ENCODE measurements around the gene RSF1. TPM values are rescaled to one million over a fixed set of nuclear protein-coding genes. Genes with fewer than 3 reads are reported as not detected.
A peak's percentile ranks its signal among the peaks of the same experiment; 100 is the strongest.
"Not testable (repeated sequence)": the region's sequence is repeated elsewhere in the genome, so short reads cannot be mapped to it uniquely, and the experiment has no call there.

Gene RSF1, protein sequence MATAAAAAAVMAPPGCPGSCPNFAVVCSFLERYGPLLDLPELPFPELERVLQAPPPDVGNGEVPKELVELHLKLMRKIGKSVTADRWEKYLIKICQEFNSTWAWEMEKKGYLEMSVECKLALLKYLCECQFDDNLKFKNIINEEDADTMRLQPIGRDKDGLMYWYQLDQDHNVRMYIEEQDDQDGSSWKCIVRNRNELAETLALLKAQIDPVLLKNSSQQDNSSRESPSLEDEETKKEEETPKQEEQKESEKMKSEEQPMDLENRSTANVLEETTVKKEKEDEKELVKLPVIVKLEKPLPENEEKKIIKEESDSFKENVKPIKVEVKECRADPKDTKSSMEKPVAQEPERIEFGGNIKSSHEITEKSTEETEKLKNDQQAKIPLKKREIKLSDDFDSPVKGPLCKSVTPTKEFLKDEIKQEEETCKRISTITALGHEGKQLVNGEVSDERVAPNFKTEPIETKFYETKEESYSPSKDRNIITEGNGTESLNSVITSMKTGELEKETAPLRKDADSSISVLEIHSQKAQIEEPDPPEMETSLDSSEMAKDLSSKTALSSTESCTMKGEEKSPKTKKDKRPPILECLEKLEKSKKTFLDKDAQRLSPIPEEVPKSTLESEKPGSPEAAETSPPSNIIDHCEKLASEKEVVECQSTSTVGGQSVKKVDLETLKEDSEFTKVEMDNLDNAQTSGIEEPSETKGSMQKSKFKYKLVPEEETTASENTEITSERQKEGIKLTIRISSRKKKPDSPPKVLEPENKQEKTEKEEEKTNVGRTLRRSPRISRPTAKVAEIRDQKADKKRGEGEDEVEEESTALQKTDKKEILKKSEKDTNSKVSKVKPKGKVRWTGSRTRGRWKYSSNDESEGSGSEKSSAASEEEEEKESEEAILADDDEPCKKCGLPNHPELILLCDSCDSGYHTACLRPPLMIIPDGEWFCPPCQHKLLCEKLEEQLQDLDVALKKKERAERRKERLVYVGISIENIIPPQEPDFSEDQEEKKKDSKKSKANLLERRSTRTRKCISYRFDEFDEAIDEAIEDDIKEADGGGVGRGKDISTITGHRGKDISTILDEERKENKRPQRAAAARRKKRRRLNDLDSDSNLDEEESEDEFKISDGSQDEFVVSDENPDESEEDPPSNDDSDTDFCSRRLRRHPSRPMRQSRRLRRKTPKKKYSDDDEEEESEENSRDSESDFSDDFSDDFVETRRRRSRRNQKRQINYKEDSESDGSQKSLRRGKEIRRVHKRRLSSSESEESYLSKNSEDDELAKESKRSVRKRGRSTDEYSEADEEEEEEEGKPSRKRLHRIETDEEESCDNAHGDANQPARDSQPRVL (N-terminal part only)
- total RNA-seq = 10 to 100 TPM; 55.0 to 88.8 (median 65.8) TPM

DNA sequence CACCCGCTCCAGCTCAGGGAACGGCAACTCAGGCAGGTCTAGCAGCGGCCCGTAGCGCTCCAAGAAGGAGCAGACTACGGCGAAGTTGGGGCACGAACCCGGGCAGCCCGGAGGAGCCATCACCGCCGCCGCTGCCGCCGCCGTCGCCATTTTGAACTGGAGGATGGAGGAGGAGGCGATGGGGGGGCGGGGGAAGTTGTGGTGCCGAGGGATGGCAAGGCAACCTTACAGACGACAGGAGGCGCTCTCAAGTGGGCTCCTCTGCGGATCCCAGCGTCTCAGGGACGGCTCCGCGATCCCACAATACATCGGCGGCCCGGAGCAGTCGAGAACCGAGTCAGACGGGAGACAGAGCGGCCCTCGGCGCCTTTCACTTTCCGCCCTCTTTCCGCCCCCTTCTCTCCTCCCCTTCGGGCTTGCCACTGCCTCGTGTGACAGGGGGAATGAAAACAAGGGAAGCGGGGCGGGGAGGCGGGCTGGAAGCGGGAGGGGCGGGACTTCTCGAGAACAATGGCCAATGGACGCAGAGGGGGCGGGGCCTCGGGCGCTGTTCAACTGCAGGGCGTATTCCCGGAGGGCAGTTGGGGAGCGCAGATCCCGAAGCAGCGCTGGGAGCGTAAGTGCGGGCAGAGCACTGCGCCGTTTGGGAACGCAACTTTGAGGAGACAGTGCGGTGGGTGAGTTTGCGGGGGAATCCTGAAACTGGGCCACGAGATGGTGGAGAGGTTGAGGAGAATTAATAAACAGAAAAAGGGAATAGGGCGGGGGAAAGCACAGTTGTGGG is at the start of gene RSF1, which contains the start of gene AAMDC:
Gene RSF1 (minus strand): TSS at position 158 of the 784 bp plus-strand sequence. CDS start 8 bp downstream, at position 150.
Gene AAMDC (plus strand): TSS at position 580 of the 784 bp plus-strand sequence. CDS start 21,353 bp downstream, outside the sequence.
- Histone ChIP-seq H3K4me1 (peaks cover 10 to 35% of the 10 kb centered on the region in 2 donors), H3K36me3 (no peaks in the 10 kb centered on the region), H3K27ac (peak within 1 kb of the TSS; percentile 95 to 98 (median 96)), H3K4me3 (replicated peaks in 1 of 3) (peak within 1 kb of the TSS; percentile 69 to 99 (median 99)), H3K27me3 (no peaks in the 10 kb centered on the region), H3K9me3 (no peaks in the 10 kb centered on the region)
- DNase-seq = peak; percentile 99
- intact Hi-C loops (cut with DNase I) = loop anchor here (5.0 kb wide), 1 partner anchor 172 kb away; the partner anchor contains the start of gene INTS4
- TF ChIP-seq, protein P1, sequence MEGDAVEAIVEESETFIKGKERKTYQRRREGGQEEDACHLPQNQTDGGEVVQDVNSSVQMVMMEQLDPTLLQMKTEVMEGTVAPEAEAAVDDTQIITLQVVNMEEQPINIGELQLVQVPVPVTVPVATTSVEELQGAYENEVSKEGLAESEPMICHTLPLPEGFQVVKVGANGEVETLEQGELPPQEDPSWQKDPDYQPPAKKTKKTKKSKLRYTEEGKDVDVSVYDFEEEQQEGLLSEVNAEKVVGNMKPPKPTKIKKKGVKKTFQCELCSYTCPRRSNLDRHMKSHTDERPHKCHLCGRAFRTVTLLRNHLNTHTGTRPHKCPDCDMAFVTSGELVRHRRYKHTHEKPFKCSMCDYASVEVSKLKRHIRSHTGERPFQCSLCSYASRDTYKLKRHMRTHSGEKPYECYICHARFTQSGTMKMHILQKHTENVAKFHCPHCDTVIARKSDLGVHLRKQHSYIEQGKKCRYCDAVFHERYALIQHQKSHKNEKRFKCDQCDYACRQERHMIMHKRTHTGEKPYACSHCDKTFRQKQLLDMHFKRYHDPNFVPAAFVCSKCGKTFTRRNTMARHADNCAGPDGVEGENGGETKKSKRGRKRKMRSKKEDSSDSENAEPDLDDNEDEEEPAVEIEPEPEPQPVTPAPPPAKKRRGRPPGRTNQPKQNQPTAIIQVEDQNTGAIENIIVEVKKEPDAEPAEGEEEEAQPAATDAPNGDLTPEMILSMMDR (IDR thresholded peaks at IDR 0.05) = peak in 5 of 6 experiments; percentile 31 to 74 (median 55)
- peak; percentile 27 to 94 for TF ChIP-seq POLR2A (IDR thresholded peaks at IDR 0.05)
- WGBS, 2 donors = 0 to 1% methylated on average over 45 to 46 of the region's 64 CpGs

DNA sequence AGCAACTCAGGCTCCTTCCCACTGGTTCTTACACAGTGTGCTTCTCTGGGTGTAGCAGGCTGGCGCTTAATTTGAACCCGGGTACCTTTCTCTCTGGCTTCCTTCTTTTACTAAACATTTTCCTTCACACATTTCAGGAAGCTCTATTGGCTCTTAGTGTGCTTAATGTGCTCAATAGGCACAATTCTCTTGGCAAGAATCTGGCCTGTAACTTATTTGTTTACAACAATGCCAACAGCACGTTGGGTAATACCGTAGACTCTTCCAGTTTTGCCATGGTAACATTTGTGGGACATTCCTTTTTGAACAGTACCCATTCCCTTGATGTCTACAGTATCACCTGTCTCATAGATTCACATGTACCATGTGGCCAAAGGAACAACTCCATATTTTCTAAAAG is 48.2 kb upstream of the RSF1 start:
- 97 to 99% methylated on average over 4 of the region's 4 CpGs for WGBS, 2 donors
- intact Hi-C loops (cut with DNase I) = no loop called here
- no peak for DNase-seq
- Histone ChIP-seq H3K27me3 (no peaks in the 10 kb centered on the region), H3K4me1 (no peaks in the 10 kb centered on the region), H3K9me3 (no peaks in the 10 kb centered on the region), H3K4me3 (replicated peaks in 1 of 3) (no peak overlapping the region), H3K36me3 (peaks cover 11% of the 10 kb centered on the region in 2 donors), H3K27ac (no peak overlapping the region)
- TF ChIP-seq, protein P1 (IDR thresholded peaks at IDR 0.05) = no peak
- no peak for TF ChIP-seq POLR2A (IDR thresholded peaks at IDR 0.05)

DNA sequence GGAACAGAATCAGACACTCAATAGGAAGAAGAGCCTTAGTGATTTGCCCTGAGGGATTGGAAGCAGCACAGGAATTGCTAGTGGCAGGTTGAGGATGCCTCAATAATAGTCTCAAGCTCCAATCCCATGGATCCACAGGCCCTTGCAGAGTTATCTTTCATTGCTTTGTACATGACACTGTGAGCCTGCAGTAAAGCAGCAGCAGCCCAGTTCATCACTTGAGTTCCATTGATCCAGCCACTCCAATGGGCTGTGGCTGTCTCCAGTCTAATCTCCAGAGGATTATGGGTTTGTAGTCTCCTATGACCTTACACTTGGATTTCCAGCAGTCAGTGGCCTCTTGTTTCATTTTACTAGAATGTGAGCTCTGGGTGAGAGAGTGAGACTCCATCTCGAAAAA is 45.8 kb upstream of the RSF1 start:
- no peak for TF ChIP-seq POLR2A (IDR thresholded peaks at IDR 0.05)
- TF ChIP-seq, protein P1 (IDR thresholded peaks at IDR 0.05) = no peak
- 83 to 91% methylated on average over 1 of the region's 1 CpG for WGBS, 2 donors

DNA sequence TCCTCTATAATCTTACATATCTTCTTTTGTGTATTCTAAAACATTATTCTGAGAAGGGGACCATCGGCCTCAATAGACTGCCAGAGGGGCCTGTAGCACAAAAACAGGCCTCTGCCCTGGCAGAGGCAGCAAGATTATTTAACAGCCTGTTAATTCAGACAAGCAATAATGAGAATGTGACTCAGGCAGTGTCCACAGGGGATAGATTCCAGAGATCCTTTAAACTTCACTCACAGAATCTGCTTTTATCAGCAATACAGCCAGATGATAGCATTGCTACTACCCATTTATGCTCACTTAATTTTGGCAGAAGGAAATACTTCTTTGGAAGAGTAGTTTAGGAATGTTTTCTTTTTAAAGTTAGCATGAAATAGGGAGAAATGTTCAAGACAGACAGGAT is 45.3 kb upstream of the RSF1 start:
- 79 to 92% methylated on average over 1 of the region's 1 CpG for WGBS, 2 donors
- DNase-seq = no peak
- Histone ChIP-seq H3K27me3 (no peaks in the 10 kb centered on the region), H3K27ac (no peak overlapping the region), H3K4me3 (replicated peaks in 1 of 3) (no peak overlapping the region), H3K36me3 (peaks cover 3 to 5% of the 10 kb centered on the region in 2 donors), H3K9me3 (no peaks in the 10 kb centered on the region), H3K4me1 (no peaks in the 10 kb centered on the region)
- TF ChIP-seq, protein P1 (IDR thresholded peaks at IDR 0.05) = no peak
- no peak for TF ChIP-seq POLR2A (IDR thresholded peaks at IDR 0.05)
- intact Hi-C loops (cut with DNase I) = no loop called here

More for the DNA sequence above, 45.8 kb upstream of the RSF1 start:
- Histone ChIP-seq H3K4me3 (replicated peaks in 1 of 3) (no peak overlapping the region), H3K27ac (no peak overlapping the region), H3K36me3 (peaks cover 3 to 5% of the 10 kb centered on the region in 2 donors), H3K4me1 (no peaks in the 10 kb centered on the region), H3K27me3 (no peaks in the 10 kb centered on the region), H3K9me3 (no peaks in the 10 kb centered on the region)
- intact Hi-C loops (cut with DNase I) = no loop called here
- no peak for DNase-seq

DNA sequence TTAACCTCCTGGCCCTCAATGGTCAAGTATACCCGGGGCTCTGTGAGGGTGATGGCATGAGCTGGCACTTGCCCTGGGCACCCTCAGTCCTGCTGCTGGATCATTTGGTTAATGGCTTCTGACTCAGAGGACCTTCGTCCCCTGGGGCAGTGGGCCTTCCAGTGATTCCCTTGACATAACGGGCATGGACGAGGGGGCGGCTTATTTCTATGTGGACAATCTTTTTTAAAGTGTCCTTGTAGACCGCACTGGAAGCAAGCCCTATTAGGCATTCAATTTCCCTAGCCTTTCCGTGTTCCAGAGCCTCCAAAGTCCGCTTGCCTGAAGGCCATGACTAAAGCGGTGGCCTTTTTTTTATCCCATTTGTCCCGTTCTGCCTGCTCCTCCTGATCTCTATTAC is 40.9 kb upstream of the RSF1 start:
- H3K36me3 ChIP-seq; H3K27me3 ChIP-seq; H3K9me3 ChIP-seq; H3K27ac ChIP-seq; H3K4me3 ChIP-seq (replicated peaks in 1 of 3); H3K4me1 ChIP-seq; intact Hi-C loops (cut with DNase I); DNase-seq: not testable (repeated sequence)
- WGBS, 2 donors = 94 to 96% methylated on average over 10 of the region's 10 CpGs

DNA sequence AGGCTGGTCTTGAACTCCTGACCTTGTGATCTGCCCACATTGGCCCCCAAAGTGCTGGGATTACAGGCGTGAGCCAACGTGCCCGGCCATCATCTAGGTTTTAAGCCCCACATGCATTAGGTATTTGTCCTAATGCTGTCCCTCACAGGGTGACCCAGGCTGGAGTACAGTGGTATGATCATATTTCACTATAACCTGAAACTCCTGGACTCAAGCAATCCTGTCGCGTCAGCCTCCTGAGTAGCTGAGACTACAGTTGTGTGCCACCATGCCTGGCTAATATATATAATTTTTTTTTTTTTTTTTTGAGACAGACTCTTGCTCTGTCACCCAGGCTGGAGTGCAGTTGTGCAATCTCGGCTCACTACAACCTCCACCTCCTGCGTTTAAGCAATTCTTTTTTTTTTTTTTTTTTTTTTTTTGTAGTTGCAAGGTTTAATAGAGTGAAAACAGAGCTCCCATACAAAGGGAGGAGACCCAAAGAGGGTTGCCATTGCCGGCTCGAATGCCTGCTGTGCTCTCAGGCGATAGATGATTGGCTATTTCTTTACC is 37.5 kb upstream of the RSF1 start:
- H3K27ac ChIP-seq; H3K36me3 ChIP-seq; intact Hi-C loops (cut with DNase I); H3K27me3 ChIP-seq; H3K9me3 ChIP-seq; DNase-seq; H3K4me1 ChIP-seq; H3K4me3 ChIP-seq (replicated peaks in 1 of 3): not testable (repeated sequence)
- 94 to 95% methylated on average over 10 of the region's 10 CpGs for WGBS, 2 donors
